Stimulated activated CD8-positive, alpha-beta memory T cell treated with anti-CD3 and anti-CD28 coated beads, Interleukin-15, amount 100 ng/mL, for 4 hours (primary cell): Measurements from ENCODE around the gene MBTPS1.
A peak's percentile ranks its signal among the peaks of the same experiment; 100 is the strongest.

ENCODE experiments used
- DNase-seq, 2 donors: peaks; one replicate each; pipeline ENCODE4 v3.0.0-alpha.2; 2020; ENCODE audit warnings: low read depth in 2 of 2

The MBTPS1 gene

DNA sequence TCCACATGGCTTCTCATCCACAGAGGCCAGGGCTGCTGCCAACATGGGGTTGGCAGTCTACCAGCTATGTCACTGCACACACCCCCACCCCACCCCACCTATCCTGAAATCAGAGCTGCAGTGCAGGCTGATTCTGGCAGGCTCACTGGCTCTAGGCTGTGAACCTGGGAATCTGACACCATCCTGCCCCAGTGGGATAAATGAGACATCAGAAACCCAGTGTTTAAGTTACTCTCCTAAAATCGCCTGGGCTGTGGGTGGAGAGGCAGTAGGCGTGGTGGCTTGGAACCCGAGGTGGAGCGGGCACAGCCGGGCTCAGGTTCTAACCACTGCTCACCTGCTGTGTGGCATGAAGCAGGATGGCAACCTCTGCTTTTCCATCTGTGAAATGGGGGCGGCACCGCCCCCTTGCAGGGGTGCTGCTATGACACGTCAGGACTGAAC, 79.7 kb downstream of the MBTPS1 start:
- DNase-seq = no peak

DNA sequence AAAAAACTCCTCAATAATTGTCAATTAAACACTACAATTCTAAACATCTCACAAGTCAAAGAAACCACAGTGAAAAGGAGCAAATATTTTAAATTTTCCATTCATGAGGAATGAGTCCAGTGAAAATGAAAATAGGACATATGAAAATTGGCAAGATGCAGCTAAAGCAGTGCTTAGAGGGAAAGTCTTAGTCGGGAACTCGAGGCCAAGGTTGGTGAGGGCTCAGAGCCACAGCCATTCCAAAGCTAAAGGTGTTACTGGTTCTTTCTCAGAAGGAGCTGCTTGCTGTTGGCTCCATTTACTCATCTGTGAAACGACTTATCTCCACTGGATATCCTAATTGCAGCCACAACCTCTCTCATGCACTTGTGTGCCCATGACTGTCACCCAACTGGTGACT, 80.6 kb downstream of the MBTPS1 start:
- no peak for DNase-seq

DNA sequence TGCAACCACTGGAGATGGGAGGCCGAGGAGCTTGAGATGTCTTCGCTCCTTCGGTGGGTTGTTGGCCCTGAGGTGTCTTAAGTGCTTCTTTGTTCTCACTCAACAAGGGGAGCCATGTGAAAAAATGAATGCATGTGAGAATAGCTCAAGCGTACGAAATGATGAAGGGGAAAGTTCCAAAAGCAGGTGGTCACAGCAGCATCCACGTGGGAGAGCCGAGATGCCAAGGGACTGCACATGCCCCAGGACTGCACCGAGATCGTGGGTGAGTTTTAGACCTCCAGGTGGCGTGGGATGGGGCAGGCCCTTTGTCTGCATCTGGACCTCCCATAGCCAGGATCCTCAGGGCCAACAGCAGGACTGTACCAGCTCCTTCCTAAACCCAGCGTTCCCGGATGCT, 82.2 kb downstream of the MBTPS1 start:
- no peak for DNase-seq

DNA sequence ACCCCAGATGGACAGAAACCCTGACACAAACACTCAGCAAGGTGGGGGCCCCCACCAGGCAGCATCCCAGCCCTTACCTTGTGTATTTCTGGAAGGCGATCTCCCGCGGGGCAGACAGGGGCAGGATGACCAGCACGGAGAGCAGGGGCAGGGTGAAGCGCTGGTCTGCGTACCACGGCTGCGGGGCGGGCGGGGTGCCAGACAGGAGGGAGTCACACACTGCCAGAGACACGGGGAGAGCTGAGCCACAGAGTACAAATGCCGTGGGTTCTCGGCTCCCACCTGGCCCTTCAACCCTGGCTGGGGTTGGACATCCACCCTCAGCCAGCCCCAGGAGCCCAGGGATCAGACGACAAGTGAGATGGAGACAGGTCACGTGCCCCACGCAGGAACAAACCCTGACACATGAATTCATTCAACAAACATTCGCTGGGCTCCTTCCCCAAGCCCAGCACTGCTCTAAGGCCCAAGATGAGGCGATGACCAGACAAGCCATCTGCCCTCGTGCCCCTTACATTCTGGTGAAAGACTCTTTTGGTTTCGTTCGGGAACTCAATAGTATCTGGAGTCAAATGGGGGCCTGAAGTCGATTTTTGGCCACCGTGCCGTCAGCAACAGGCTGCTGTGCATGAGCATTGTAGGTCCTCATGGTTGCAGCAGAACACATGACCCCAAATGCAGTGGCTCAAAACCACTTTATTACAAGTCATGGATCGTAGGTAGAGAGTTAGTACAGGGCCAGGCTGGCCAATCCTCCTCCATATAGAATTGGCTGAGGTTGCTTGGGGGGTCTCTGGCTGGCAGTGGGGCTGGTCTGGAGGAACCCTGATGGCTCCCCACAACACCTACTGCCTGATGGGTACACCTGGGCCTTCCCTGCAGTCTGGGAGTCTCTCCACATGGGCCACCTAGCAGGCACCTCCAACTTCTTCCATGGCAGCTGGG, 83.2 kb downstream of the MBTPS1 start:
- DNase-seq = no peak

DNA sequence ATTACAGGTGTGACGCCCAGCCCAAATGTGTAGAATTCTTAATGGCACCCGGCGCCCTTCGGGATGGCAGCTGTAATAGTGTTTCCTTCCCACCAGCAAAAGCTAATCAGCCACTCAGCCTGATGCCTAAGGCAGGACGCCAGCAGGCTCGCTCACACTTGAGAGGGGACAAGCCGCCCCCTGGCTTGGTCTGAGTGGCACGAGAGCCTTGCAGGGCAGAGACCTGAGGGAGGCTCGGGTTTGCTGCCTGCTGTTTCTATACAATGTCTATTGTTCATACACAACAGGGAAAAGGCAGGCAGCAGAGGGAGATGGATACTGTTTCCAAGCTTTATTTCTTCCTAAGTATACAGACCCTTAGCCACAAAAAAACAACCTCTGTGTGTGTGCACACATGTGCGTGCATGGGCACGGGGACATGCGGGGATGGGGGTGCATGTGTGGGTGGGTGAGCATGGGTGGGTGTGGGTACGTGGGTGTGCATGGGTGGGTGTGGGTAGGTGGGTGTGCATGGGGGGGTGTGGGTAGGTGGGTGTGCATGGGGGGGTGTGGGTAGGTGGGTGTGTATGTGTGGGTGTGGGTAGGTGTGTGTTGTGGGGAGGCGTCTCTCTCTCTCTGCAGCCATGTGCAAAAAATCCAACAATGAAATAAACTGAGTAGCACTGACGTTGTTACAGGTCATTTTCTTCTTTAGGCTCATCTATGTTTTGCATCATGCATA, 84.1 kb downstream of the MBTPS1 start:
- no peak for DNase-seq

DNA sequence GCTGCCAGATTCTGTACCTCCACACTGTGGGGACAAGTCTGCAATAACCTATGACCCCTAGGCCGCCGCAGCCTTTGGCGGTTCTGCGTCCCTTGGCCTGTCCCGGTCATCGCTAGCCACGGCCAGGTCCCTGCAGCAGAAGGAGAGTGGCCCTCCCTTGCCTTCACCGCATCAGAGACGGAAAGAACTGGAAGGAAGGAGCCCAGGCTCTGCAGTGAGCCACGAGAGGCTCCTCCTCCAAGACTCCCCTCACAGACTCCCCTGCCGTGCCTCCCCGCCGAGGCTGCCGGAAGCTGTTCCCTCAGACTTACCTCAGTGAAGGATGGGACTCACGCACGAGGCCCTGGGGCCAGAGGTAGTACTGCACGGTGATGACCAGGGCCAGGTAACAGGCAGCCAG, 85.2 kb downstream of the MBTPS1 start:
- no peak for DNase-seq

DNA sequence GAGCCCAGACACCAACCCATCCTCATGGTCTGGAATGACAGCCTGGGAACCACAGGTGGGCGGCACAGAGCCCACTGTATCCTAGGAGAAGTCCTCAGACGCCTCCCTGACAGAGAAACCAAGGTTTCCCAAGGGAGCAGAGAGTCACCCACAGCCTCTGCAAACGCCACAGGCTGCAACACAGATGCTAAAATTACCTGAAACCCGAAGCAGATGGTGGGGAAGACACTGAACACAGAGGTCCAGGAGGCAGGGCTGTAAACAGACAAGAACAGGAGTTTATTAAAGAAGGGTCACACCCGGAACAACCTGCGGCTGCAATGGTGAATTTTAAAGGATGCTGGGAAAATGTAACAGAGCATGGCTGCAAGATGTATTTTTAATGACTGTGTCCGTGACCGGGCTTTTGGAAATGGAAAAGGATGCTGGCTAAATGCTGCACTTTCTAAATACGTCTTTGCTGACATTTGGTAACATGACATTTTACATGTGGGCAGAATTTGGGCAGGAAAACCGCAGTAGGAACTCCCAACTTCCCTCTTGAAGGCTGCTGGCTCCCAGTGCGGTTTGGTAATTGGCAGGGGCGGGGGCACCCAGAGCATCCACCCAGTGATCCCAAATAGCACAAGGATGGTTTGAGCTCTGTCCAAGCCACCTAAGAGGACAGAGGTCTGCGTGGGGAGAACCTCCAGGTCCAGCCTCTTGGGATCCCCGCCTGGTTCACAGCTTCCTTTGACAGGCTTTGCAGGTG, 87.3 kb downstream of the MBTPS1 start:
- DNase-seq = no peak

DNA sequence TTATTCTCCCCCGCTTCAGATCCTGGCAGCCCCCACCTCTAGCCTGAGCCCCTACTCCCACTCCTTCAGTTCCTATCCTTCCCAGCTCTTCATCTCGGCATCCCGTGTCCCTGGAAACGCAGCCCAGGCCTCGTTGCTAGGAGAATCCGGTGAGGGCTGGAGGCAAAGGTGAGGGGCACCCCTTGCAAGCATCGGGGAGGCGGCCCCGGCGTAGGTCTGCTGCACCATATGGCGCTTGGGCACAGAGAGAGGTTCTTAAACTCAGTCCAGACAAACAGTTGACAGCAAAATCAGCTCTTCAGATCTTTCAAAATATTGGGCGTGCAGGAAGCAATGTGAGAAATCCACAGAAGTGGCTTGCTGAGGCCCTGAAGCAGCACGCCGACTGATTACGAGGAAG, 89.1 kb downstream of the MBTPS1 start:
- DNase-seq = no peak

DNA sequence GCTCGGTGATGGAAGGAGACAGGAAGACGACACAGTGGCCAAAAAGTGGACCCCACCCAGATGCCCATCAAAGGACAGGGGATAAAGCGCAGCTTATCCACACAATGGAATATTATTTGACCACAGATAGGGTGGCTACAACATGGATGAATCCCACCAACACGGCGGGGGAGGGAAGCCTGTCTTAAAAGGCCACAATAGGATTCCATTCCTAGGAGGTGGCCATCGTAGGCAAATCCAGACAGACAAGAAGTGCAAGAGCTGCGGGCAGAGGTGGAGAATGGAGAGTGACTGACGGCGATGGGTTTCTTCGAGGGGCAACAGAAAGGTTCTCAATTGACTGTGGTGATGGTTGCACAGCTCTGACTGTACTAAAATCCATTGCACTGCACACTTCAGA, 90.1 kb downstream of the MBTPS1 start:
- no peak for DNase-seq

DNA sequence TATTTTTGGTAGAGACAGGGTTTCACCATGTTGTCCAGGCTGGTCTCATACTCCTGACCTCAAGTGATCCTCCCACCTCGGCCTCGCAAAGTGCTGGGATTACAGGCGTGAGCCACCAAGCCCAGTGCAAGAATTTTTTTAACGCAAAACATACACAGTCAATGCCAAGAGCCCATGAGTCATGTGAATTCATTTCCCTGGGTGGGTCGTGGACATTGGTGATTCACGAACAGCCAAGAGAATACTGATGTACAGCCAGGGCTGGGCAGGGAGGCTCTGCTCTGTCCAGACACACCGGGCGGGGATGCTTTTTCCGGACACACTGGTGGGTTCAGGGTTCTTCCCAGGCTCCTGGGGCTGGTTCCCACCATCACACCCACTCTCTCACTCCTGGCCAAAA, 91.9 kb downstream of the MBTPS1 start:
- no peak for DNase-seq

DNA sequence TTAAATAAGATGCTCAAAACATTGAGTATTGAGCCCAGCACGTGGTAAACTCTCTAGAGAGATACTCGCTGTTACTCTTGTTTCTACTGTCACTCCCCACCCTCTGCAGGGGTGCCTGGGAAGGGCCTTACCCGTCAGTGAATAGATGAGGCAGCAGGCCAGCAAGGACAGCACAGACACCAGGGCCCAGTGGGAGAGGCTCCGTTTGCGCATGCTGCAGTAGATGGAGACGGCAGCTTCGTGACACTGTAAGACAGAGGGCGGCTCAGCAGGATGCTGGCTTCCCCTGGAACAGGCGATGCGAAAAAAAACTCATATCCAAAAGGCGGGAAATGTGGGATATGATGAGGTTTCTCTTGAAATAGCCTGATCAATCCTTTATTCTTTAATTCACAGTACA, 94.1 kb downstream of the MBTPS1 start:
- no peak for DNase-seq

DNA sequence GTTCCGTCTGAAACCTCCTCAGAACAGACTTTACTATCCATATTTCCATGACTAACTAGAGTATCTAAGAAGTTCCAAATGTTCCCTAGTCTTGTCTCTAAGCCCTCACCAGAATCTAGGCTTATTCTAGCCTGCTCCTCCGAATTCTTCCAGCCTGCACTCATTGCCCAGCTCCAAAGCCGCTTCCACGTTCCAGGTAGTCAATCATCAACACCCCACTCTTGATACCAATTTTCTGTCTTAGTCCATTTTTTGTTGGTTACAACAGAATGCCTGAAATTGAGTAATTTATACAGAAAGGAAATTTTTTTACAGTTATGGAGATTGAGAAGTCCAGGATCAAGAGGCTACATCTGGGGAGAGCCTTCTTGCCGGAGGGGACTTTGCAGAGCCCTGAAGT, 95.3 kb downstream of the MBTPS1 start:
- no peak for DNase-seq

DNA sequence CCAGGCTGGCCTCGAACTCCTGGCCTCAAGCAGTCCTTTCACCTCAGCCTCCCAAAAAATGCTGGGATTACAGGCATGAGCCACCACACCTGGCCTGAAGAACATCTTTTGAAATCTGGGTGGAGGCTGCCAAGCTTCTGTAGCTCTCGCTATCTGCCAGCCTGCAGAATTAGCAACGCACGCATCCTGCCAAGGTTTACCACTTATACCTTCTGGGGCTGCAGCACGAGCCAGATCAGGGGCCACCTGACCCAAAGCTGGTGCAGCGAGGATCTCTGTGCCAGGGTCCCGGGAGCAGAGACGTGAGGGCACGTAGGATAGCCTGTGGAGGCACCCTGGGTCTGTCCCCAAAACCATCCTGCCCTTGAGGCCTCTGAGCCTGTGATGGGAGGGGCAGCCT, 96.4 kb downstream of the MBTPS1 start:
- DNase-seq = no peak

DNA sequence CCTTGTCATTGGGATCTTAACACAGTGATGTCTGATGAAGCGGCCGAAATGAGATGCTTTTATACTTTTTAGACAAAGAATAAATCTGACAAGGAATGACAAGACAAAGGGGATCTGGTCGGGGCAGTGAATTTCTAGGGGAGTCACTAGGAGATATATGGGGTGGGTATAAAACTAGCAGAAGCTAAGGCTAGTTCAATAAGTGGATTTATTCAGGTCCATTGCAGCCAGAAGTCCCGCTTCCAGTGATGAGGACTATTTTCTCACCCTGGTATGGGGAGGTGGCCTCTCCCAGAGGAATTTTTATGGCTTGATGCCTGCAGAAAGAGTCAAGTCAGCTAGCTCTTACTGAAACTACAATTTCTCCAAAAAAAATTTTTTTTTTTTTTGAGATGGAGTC, 98.0 kb downstream of the MBTPS1 start:
- no peak for DNase-seq

DNA sequence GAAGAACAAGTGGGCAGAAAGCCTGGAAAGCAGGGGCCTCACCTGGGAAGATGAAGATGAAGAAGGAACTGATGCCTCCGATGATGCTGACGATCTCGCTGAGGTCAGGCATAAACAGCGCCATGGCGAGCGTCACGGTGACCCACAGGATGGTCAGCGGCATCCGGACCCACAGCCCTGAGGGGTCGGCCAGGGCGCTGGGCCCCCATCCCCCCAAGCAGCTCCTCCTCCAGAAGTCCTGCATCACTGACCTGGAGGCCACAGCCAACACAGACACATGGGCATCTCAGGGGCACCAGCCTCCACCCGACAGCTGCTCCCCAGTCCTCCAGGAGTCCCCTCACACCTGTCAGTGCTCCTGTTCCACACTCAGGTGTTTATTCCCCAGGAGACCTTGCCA, 100.3 kb downstream of the MBTPS1 start:
- DNase-seq = no peak

DNA sequence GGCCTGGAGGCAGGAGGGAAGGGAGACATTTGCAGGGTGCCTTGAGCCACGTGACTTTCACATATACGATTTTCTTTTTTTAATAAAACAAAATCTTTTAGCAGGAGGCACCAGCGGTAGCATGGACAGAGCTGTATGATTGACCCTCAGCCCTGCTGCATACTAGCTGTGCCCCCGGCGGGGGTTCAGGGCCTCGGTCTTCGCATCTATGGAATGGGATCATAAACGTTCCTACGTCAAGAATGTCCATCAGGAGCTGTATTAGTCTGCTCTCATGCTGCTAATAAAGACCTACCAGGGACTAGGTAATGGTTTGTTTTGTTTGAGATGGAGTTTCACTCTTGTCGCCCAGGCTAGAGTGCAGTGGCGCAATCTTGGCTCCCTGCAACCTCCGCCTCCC, 101.3 kb downstream of the MBTPS1 start:
- no peak for DNase-seq

DNA sequence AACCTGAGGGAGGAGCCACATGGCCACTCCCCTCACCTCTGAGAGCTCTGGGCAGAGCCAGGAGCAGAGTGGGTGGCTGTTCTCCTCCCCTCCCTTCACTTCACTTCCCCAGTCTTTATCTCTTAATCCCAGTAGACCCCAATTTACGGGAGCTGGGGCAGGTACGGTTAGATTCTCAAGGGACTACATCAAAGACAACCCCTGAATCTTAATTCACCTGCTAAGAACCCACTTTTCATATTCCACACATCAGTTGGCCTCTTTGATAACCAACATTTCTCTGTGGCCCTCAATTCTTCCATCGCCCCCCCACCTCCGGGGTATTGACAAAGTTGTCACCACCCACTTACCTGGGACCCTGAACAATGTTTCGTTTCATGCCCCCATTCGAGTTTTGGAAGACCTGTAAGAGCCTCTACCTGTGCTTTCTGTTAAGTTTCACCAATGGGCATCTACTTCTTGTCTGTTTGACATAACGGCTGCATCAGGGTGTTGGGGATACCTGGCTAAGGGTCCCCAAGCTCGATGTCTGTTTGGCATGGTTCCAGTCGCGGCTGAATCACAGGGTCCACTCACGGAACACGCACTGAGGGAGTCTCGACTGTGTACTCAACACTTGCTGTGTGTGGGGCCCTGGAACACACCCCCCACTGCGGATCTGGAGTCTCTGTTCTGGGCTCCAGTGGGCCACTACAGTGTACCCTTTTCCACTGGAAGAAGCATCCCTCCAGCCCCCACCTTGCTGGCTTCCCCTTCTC, 102.0 kb downstream of the MBTPS1 start:
- no peak for DNase-seq

DNA sequence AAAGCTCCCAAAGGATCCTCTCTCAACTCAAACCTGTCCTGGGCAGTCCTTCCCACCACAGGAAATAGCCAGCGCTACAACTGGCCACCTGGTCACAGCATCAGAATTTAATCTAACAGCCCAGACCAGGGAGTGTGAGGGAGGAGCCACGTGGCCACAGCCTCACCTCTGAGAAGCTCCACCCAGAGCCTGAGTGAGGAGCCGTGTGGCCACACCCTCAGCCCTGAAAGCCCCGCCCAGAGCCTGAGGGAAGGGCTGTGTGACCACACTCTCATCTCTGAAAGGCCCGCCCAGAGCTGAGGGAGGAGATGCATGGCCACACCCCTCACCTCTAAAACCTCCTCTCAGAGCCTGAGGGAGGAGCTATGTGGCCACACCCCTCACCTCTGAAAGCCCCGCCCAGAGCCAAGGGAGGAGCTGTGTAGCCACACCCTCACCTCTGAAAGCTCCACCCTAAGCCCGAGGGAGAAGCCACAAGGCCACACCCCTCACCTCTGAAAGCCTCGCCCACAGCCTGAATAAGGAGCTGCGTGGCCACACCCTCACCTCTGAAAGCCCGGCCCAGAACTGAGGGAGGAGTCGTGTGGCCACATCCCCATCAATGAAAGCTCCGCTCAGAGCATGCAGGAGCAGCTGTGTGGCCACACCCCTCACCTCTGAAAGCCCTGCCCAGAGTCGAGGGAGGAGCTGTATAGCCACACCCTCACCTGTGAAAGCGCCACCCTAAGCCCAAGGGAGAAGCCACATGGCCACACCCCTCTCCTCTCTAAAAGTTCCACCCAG, 102.8 kb downstream of the MBTPS1 start:
- DNase-seq = peak in 1 of 2 donors; percentile 17

DNA sequence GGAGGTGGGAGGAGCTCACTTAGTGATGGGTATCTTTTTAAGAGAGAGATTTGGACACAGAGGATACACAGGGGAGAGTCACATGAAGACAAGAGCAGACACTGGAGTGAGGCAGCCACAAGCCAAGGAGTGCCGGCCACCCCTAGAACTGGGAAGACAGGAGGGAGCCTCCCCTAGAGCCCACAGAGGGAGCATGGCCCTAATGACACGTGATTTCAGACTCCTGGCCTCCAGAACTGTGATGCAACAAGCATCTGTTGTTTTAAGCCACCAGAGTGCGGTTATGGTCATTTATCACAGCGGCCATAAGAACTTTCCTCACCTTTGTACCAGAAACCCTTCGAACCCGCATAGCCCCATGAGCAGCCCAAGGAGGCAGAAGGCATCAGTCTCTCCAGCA, 107.5 kb downstream of the MBTPS1 start:
- DNase-seq = no peak

DNA sequence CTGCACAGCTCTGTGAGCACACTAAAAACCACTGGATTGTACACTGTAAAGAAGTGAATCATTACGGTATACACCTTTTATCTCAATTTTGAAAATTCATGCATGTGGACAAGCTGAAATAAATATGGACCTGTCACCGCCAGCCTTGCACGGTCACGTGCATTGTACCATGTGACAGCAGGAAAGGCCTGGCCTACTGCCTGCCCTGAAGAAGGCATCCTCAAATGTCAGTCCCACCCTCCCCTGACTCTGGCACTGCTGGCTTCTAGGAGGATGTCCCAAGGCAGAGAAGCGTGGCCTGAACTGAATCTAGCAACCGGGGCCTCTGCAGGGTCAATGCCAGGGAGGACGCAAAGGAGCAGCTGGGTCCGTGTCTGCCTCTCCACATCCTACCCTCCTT, 108.8 kb downstream of the MBTPS1 start:
- DNase-seq = no peak

DNA sequence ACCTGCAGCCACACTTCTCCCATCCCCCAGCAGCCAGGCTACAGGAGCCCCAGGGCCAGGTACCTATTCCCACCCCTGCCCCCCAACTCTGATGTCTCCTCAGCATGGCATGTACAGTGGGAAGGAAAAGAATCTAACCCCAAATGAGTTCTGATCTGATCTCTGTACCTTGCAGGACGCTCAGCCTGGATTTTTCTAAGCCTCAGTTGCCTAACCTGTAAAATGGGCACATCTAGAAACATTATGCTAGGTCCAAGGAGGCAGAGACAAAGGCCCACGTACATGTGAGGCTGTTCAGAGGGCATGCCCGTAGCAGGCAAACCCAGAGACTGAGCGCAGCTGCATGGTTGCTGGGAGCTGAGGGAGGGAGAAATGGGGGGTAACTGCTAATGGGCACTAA, 109.2 kb downstream of the MBTPS1 start:
- DNase-seq = no peak
